ENCODE results near the gene PDE7B.

DNA sequence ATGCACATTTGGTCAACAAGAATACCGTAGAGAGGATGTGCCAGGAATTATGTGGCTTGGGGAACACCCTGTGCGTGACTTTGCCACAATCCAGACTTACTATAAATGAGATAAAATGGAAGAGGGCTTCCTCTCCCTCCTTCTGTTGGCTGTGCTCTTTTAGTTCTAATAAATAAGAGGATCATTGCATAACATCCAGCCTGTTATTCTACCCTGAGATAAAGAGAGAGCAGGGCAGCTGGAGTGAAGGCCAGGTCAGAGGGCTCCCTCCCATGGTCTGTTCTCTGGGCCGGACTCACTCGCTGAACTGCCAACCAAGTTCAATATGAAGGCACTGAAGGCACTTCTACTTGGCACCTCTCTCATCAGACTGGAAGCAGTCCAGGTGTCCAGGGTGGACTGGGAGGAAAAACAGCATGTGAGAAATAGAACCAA, 306.9 kb downstream of the PDE7B start:
- TF ChIP-seq EZH2 (IDR thresholded peaks at IDR 0.05; ENCODE audit: insufficient read depth, poor library complexity, severe bottlenecking) (no peak), EZH2phosphoT487 (IDR thresholded peaks at IDR 0.05; ENCODE audit: insufficient read depth, low read depth) (no peak)
